HCT116 (cell line): Measurements from ENCODE around the gene FOXRED1. TPM values are rescaled to one million over a fixed set of nuclear protein-coding genes. Genes with fewer than 3 reads are reported as not detected.

Experiments used
- ATAC-seq: fragments of 200-7000 bp; cut with Tn5 transposase; 2 replicates; pipeline ENCODE4 v1.9.1; 2020; ENCODE audit warnings: mild to moderate bottlenecking, moderate library complexity
- BruUV-seq: library from RNA; stranded (reverse); fragments of 400-500 nt; replicated peaks from 2 replicates; lab custom pipeline; 2021; lab: Mats Ljungman, UMichigan
- CTCF ChIA-PET: fragments of 300-600 bp; sonication (Branson Sonifier 250); formaldehyde crosslinking; loops from one replicate; lab custom pipeline; 2021; ENCODE audit warnings: antibody characterized with exemption; lab: Charles Lee
- POLR2A ChIA-PET: fragments of 300-600, 350-600 bp; sonication (Branson Sonifier 250); formaldehyde crosslinking; loops from one replicate; lab custom pipeline; 2021; ENCODE audit warnings: antibody characterized with exemption; lab: Charles Lee
- RAD21 ChIA-PET, 2 experiments: fragments of 300-600 bp; sonication (Branson Sonifier 250); formaldehyde crosslinking; loops; one replicate each; lab custom pipeline; 2023; ENCODE audit warnings: low total read pairs in 2 of 2; ENCODE audit not compliant: uncharacterized antibody in 2 of 2, unreplicated experiment in 2 of 2, low non-redundant PET in 1 of 2; lab: Charles Lee
- DNase-seq: peaks from one replicate; pipeline ENCODE4 v3.0.0-alpha.2; 2010; ENCODE audit warnings: low read depth, low spot score
- H2AFZ ChIP-seq: fragments of 200-600 bp; shearing (Covaris generic), sonication (generic); 2 replicates; pipeline ENCODE4 v1.6.1; 2017; ENCODE audit warnings: low read depth, mixed run types, mixed read lengths, antibody characterized with exemption, low read length; ENCODE audit not compliant: poor library complexity, severe bottlenecking
- H3K27ac ChIP-seq: 2 replicates; pipeline ENCODE4 v1.5.1; 2012; ENCODE audit warnings: low read depth, low read length
- H3K27me3 ChIP-seq: fragments of 200-600 bp; sonication (generic); 2 replicates; pipeline ENCODE4 v1.6.1; 2016; ENCODE audit warnings: mixed run types, low read length, mixed read lengths; ENCODE audit not compliant: insufficient read depth
- H3K36me3 ChIP-seq, 2 experiments: fragments of 200-500 bp in 1 of 2; fragments of 200-600 bp in 1 of 2; sonication (Bioruptor generic) in 1 of 2; sonication (generic) in 1 of 2; 2 replicates each; pipeline versions ENCODE4 v1.5.1 to v1.6.1; 2014 to 2016; ENCODE audit warnings: low read length in 2 of 2, inconsistent platforms in 1 of 2, mixed read lengths in 1 of 2, mixed run types in 1 of 2; ENCODE audit not compliant: insufficient read depth in 2 of 2, control insufficient read depth in 1 of 2
- H3K4me1 ChIP-seq, 2 experiments: fragments of 200-600 bp in 1 of 2; sonication (generic) in 1 of 2; 2 replicates each; pipeline versions ENCODE4 v1.5.1 to v1.6.1; 2012 to 2017; ENCODE audit warnings: low read length in 2 of 2, inconsistent platforms in 1 of 2, mild to moderate bottlenecking in 1 of 2, mixed read lengths in 1 of 2, mixed run types in 1 of 2, moderate library complexity in 1 of 2; ENCODE audit not compliant: insufficient read depth in 2 of 2, control insufficient read depth in 1 of 2
- H3K4me2 ChIP-seq: fragments of 200-600 bp; sonication (generic); 2 replicates; pipeline ENCODE4 v1.6.1; 2017; ENCODE audit warnings: mixed run types, low read length, mixed read lengths
- H3K4me3 ChIP-seq, 2 experiments: fragments of 200-600 bp in 1 of 2; sonication (generic) in 1 of 2; replicated peaks in 1 of 2; 2 replicates each; pipeline ENCODE4 v1.5.1; 2011 to 2016; ENCODE audit warnings: low read length in 2 of 2, control low read depth in 1 of 2, low read depth in 1 of 2, mild to moderate bottlenecking in 1 of 2, mixed read lengths in 1 of 2, mixed run types in 1 of 2
- H3K79me2 ChIP-seq: fragments of 200-600 bp; sonication (generic); 2 replicates; pipeline ENCODE4 v1.6.1; 2017; ENCODE audit warnings: mild to moderate bottlenecking, mixed run types, low read length, moderate library complexity, mixed read lengths; ENCODE audit not compliant: insufficient read depth
- H3K9ac ChIP-seq: fragments of 200-600 bp; sonication (generic); 2 replicates; pipeline ENCODE4 v1.6.1; 2016; ENCODE audit warnings: low read length, mixed read lengths
- H3K9me2 ChIP-seq: fragments of 200-600 bp; sonication (generic), shearing (Covaris generic); 2 replicates; pipeline ENCODE4 v1.6.1; 2017; ENCODE audit warnings: mixed run types, mild to moderate bottlenecking, moderate library complexity; ENCODE audit not compliant: insufficient read depth
- H3K9me3 ChIP-seq, 2 experiments: fragments of 200-500 bp in 1 of 2; fragments of 200-600 bp in 1 of 2; sonication (Bioruptor generic) in 1 of 2; sonication (generic) in 1 of 2; 2 replicates each; pipeline ENCODE4 v1.6.1; 2014 to 2017; ENCODE audit warnings: low read length in 2 of 2, mixed read lengths in 2 of 2, inconsistent platforms in 1 of 2, low read depth in 1 of 2, mild to moderate bottlenecking in 1 of 2, mixed run types in 1 of 2, moderate library complexity in 1 of 2; ENCODE audit not compliant: control insufficient read depth in 1 of 2, insufficient read depth in 1 of 2
- H4K20me1 ChIP-seq: fragments of 200-600 bp; sonication (generic), shearing (Covaris generic); 2 replicates; pipeline ENCODE4 v1.6.1; 2017; ENCODE audit warnings: mixed run types, mild to moderate bottlenecking, moderate library complexity; ENCODE audit not compliant: insufficient read depth
- CBX3 ChIP-seq: IDR thresholded peaks from 2 replicates; pipeline ENCODE4 v1.6.1; 2012; ENCODE audit warnings: low read depth
- ELF1 ChIP-seq: IDR thresholded peaks from 2 replicates; pipeline ENCODE4 v1.6.1; 2012; ENCODE audit warnings: low read depth, borderline replicate concordance
- EZH2 ChIP-seq: fragments of 200-600 bp; sonication (generic); IDR thresholded peaks from 2 replicates; pipeline ENCODE4 v1.6.1; 2017; ENCODE audit warnings: antibody characterized with exemption, mixed run types
- EZH2phosphoT487 ChIP-seq: fragments of 200-600 bp; IDR thresholded peaks from 2 replicates; pipeline ENCODE4 v1.6.1; 2018; ENCODE audit warnings: antibody characterized with exemption, borderline replicate concordance
- POLR2A ChIP-seq: IDR thresholded peaks from 2 replicates; pipeline ENCODE4 v1.7.0; 2011; ENCODE audit warnings: borderline replicate concordance; ENCODE audit not compliant: insufficient read depth, insufficient read length; ENCODE audit errors: extremely low read depth
- POLR2AphosphoS5 ChIP-seq: IDR thresholded peaks from 2 replicates; pipeline ENCODE4 v1.6.1; 2011; ENCODE audit warnings: mild to moderate bottlenecking, low read depth, low read length, moderate library complexity
- ZNF274 ChIP-seq: fragments of 200-500 bp; sonication (Bioruptor generic); IDR thresholded peaks from 2 replicates; pipeline ENCODE4 v1.6.1; 2014; ENCODE audit warnings: mild to moderate bottlenecking, low read depth, low read length, inconsistent platforms
- intact Hi-C: fragments of 100-400 bp; cut with micrococcal nuclease; formaldehyde crosslinking; loops from 2 replicates; pipeline ENCODE4 v1.10.0; 2022
- total RNA-seq: library from RNA; stranded (reverse); gene quantifications from one replicate; pipeline ENCODE4 v1.2.1, GENCODE V29; 2021; ENCODE audit not compliant: unreplicated experiment
- TF ChIP-seq, protein P1 (sequence below), 3 experiments: fragments of 200-600 bp in 1 of 3; sonication (generic) in 1 of 3; IDR thresholded peaks in 2 of 3; conservative IDR thresholded peaks in 1 of 3; 2 replicates each; pipeline ENCODE4 v1.5.1; 2012 to 2017; ENCODE audit warnings: low read depth in 2 of 3, low read length in 2 of 3, antibody characterized with exemption in 1 of 3, borderline replicate concordance in 1 of 3, control low read depth in 1 of 3, mild to moderate bottlenecking in 1 of 3, mixed read lengths in 1 of 3, mixed run types in 1 of 3, moderate library complexity in 1 of 3; ENCODE audit not compliant: insufficient read depth in 1 of 3
- TF ChIP-seq, protein P2 (sequence below): IDR thresholded peaks from 2 replicates; pipeline ENCODE4 v1.6.1; 2012

The FOXRED1 gene
- total RNA-seq, 1 experiment from 2014 or later = 41.3 TPM

DNA sequence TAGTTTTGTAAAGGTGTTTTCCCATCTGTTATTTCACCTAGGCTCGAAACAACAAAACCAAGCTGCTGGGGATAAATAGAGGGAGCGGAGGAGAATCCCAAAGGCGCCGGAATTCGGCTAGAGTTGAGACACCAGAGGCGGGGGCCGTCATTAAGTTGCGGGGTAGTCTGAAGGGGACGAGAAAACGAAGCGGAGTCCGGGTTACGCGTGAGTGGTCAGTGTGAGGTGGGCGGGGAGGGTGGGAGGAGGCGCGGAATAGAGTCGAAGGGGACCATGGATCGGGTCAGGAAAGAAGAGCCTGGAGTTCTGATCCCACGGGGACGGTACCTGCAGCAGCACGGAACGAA, 620 bp upstream of the FOXRED1 start:
- intact Hi-C loops = loop anchor here (2.0 kb wide), 1 partner anchor 58 kb away; the partner anchor contains the start of genes FAM118B and RPUSD4
- BruUV-seq = no TSS peak
- Histone ChIP-seq H3K36me3 (peaks cover 24 to 40% of the 10 kb centered on the region in 2 experiments), H2AFZ (no peak overlapping the region), H4K20me1 (no peaks in the 10 kb centered on the region), H3K9ac (peak overlapping the region; percentile 95), H3K9me2 (no peaks in the 10 kb centered on the region), H3K4me2 (peak overlapping the region; percentile 86), H3K79me2 (peaks cover 51% of the 10 kb centered on the region), H3K27ac (peak overlapping the region; percentile 69), H3K9me3 (no peaks in the 10 kb centered on the region), H3K4me1 (peaks cover 3 to 20% of the 10 kb centered on the region in 2 experiments; a peak in 2 of 4 replicates), H3K27me3 (no peaks in the 10 kb centered on the region), H3K4me3 (peak overlapping the region; percentile 95 to 99)
- ATAC-seq (peak; percentile 53), DNase-seq (no peak)
- no peak for TF ChIP-seq EZH2phosphoT487
- TF ChIP-seq, protein P1, sequence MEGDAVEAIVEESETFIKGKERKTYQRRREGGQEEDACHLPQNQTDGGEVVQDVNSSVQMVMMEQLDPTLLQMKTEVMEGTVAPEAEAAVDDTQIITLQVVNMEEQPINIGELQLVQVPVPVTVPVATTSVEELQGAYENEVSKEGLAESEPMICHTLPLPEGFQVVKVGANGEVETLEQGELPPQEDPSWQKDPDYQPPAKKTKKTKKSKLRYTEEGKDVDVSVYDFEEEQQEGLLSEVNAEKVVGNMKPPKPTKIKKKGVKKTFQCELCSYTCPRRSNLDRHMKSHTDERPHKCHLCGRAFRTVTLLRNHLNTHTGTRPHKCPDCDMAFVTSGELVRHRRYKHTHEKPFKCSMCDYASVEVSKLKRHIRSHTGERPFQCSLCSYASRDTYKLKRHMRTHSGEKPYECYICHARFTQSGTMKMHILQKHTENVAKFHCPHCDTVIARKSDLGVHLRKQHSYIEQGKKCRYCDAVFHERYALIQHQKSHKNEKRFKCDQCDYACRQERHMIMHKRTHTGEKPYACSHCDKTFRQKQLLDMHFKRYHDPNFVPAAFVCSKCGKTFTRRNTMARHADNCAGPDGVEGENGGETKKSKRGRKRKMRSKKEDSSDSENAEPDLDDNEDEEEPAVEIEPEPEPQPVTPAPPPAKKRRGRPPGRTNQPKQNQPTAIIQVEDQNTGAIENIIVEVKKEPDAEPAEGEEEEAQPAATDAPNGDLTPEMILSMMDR (IDR thresholded peaks at IDR 0.05 in 2 of 3, conservative IDR thresholded peaks at IDR 0.05 in 1 of 3; ENCODE audit: borderline replicate concordance in 1 of 3, insufficient read depth in 1 of 3, low read depth in 2 of 3, low read length in 2 of 3) = no peak
- TF ChIP-seq CBX3 = no peak
- TF ChIP-seq POLR2AphosphoS5 = no peak
- ChIA-PET RAD21 (no interaction called here), CTCF (no interaction called here), POLR2A (interaction anchor here (1.0 to 1.7 kb wide), 2 partner anchors 10 to 13 kb away, joined by 3 to 4 read pairs; no protein-coding TSS in a partner anchor)

DNA sequence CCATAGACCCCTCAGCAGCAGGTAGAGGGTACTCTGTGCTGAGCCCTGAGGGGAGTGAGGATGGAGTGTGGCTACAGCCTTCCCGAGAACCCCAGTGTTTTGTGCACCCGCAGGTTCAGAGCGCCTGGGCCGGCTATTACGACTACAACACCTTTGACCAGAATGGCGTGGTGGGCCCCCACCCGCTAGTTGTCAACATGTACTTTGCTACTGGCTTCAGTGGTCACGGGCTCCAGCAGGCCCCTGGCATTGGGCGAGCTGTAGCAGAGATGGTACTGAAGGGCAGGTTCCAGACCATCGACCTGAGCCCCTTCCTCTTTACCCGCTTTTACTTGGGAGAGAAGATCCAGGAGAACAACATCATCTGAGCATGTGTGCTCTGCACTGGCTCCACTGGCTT, 8.4 kb downstream of the FOXRED1 start:
- no peak overlapping the region for H3K9ac ChIP-seq
- no peaks in the 10 kb centered on the region for H3K79me2 ChIP-seq
- no peaks in the 10 kb centered on the region for H3K9me3 ChIP-seq
- no peak overlapping the region for H2AFZ ChIP-seq
- no peaks in the 10 kb centered on the region for H3K27me3 ChIP-seq
- intact Hi-C loops = no loop called here
- H3K9me2 ChIP-seq = no peaks in the 10 kb centered on the region
- H3K4me3 ChIP-seq = no peak overlapping the region
- H3K4me1 ChIP-seq = peaks cover 0 to 6% of the 10 kb centered on the region in 2 experiments; a peak in 1 of 4 replicates
- RAD21 ChIA-PET = no interaction called here
- no peak for ATAC-seq
- no peak overlapping the region for H3K4me2 ChIP-seq
- no TSS peak for BruUV-seq
- H4K20me1 ChIP-seq = no peaks in the 10 kb centered on the region
- peaks cover 2 to 7% of the 10 kb centered on the region in 2 experiments; a peak in 2 of 4 replicates for H3K36me3 ChIP-seq
- CTCF ChIA-PET = no interaction called here
- H3K27ac ChIP-seq = no peak overlapping the region
- no peak for DNase-seq
- POLR2A ChIA-PET = no interaction called here
- TF ChIP-seq, protein P2, sequence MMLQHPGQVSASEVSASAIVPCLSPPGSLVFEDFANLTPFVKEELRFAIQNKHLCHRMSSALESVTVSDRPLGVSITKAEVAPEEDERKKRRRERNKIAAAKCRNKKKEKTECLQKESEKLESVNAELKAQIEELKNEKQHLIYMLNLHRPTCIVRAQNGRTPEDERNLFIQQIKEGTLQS = no peak
- no peak for TF ChIP-seq CBX3
- no peak for TF ChIP-seq ZNF274
- TF ChIP-seq POLR2AphosphoS5 = no peak
- TF ChIP-seq EZH2 = no peak
- TF ChIP-seq POLR2A = no peak
- no peak for TF ChIP-seq ELF1
- TF ChIP-seq, all 23 proteins: peak for 0
